GM12801 (cell line): ENCODE results near the gene IFT22.

Experiments used
- TF ChIP-seq, protein P1 (sequence below): IDR thresholded peaks from one replicate; pipeline ENCODE4 v1.5.1; 2011; ENCODE audit warnings: control low read depth; ENCODE audit not compliant: insufficient read length; ENCODE audit errors: extremely low read depth

Gene IFT22

DNA sequence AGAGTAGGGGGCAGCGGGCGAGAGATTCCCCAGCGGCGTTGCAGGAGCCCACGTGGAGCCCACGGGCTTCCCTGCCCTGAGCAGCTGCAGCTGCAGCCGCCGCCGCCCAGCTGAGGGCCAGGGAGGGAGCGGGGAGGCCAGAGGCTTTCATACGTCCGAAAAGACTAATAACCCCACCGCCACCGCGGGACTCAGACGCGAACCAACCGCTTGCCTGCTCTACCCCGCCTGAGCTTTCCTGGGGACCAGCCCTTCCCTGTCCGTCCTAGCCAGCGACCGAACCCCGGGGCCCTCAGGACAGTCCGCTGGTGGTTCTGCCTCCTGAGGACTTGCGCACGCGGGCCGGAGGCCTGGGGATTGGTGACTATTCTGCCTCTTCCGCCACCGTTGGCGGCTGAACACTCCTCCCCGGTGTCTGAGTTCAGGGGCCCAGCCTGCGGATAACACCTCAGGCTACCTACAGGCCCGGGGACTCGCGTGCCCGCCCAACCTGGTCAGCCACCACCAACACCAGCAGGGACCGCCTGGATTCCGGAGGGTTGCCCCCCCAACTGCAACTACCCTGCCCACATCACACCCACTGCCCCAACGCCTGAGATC lies 18.4 kb downstream of the IFT22 start:
- TF ChIP-seq, protein P1, sequence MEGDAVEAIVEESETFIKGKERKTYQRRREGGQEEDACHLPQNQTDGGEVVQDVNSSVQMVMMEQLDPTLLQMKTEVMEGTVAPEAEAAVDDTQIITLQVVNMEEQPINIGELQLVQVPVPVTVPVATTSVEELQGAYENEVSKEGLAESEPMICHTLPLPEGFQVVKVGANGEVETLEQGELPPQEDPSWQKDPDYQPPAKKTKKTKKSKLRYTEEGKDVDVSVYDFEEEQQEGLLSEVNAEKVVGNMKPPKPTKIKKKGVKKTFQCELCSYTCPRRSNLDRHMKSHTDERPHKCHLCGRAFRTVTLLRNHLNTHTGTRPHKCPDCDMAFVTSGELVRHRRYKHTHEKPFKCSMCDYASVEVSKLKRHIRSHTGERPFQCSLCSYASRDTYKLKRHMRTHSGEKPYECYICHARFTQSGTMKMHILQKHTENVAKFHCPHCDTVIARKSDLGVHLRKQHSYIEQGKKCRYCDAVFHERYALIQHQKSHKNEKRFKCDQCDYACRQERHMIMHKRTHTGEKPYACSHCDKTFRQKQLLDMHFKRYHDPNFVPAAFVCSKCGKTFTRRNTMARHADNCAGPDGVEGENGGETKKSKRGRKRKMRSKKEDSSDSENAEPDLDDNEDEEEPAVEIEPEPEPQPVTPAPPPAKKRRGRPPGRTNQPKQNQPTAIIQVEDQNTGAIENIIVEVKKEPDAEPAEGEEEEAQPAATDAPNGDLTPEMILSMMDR = no peak

DNA sequence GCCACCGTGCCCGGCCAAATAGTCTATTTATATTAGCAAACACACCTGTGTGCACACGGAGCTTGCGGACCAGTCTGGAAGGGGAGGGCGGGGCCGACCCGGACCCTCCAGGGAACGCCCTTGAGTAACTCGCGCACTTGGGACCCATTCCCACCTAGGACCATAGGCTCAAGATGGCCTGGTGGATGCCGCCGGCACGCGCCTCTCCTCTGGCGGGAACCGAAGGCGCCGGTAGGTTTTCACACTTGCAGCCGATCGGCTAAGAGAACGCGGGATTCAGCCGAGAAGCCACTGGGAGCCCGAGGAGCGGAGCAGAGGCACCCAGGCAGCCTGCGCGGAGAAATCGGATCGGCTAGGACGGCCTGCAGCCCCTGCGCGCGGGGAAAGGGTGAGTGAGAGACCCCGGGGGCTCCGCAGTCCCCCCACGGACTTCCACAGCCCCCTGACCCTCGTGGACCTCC lies 18.9 kb downstream of the IFT22 start:
- TF ChIP-seq, protein P1 = no peak

DNA sequence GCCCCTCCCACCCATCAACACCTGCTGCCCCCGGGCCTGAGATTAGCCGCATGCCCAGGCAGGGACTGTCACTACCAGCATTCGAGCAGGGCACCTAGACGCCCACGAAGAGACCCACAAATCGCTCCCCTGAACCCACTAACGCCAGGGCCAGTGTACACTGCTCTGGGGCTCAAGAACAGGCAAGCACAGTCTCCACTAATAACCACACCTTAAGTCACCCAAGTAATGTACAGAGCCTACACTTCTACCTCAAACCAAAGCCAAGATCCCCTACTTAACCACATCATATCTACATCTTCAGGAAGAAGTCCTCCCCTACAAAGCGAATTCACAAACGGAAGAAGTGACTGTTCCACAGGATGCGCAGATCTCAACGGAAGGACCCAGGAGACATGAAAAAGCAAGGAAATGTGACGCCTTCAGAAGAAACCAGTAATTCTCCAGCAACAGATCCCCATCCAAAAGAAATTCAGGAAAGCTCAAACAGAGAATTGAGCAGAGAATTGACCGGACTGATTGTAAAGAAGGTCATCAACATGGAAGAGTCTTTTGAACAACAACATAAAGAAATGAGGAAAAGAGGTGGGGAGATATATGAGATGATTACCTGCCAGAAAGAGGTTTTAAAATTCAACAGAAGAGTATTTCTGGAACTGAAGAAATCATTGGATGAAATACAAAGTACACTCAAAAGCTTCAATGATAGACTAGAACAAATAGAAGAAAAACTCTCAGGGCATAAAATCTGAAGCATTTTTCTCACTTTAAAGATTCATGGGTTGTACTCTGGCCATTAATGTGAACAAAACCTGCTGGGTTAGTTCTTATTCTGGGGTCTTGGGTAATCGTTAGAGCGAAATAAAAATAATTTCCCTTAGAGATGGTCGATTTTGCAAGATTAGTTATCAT lies 20.9 kb downstream of the IFT22 start:
- TF ChIP-seq, protein P1 = no peak

DNA sequence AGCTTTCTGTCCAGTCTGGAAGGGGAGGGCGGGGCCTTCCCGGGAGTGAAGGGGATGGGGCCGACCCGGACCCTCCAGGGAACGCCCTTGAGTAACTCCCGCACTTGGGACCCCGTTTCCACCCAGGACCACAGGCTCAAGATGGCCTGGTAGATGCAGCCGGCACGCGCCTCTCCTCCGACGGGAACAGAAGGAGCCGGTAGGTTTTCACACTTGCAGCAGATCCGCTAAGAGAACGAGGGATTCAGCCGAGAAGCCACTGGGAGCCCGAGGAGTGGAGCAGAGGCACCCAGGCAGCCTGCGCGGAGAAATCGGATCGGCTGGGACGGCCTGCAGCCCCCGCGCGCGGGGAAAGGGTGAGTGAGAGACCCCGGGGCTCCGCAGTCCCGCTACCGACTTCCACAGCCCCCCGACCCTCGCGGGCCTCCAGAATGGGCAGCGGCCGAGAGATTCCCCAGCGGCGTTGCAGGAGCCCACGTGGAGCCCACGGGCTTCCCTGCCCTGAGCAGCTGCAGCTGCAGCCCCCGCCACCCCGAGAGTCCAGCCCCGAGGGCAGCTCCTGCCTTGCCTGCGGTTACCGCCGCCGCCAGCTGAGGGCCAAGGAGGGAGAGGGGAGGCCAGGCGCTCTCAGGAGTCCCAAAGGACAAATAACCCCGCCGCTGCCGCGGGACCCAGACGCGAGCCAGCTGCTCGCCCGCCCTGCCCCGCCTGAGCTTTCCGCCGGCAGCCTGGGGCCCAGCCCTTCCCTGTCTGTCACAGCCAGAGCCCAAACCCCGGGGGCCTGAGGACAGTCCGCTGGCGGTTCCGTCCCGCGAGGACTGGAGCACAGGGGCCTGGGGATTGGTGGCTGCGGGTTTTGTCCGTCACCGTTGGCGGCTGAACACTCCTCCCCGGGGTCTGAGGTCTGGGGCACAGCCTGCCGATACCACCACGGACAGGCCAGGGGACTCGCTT lies 21.8 kb downstream of the IFT22 start:
- TF ChIP-seq, protein P1 = no peak

DNA sequence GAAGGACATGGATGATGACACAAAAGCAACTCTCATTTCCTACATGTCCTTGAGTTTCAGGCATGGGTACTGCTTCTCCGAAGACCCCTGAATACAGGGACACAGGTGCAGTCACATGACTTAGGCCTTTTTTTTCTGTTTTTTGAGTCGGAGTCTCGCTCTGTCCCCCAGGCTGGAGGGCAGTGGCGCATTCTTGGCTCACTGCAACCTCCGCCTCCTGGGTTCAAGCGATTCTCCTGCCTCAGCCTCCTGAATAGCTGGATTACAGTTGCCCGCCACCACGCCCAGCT lies 26.8 kb downstream of the IFT22 start:
- TF ChIP-seq, protein P1 = no peak

DNA sequence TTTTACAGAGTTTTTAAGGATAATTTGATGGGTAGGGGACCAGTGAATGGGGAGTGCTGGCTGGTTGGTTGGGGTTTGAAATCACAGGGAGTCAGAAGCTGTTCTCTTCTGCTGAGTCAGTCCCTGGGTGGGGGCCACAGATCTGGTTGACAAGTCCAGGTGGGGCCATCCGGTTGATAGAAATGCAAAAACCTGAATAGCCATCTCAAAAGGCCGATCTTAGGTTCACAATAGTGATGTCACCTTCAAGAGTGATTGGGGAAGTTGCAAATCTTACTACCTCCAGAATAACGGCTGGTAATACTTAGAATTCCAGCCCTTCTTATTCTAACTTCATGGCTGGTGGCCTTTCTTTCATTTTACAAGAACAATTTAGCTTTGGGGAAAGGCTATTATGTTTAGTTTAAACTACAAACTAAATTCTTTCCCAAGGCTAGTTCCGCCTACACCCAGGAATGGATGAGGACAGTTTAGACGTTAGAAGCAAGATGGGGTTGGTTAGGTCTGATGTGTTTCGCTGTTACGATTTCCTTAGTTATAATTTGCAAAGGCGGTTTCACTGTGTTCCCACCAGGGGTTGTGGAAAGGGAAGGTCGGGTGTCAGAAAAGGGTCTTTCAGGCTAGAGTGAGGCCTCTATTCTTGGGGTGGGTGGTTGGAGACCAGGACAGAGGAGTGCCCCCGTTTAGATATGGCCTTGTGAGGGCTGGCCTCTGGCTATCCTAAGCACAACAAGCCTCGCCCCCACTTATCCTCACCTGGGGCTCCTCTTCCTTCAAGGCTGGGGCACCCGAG lies 27.4 kb downstream of the IFT22 start:
- TF ChIP-seq, protein P1 = no peak

DNA sequence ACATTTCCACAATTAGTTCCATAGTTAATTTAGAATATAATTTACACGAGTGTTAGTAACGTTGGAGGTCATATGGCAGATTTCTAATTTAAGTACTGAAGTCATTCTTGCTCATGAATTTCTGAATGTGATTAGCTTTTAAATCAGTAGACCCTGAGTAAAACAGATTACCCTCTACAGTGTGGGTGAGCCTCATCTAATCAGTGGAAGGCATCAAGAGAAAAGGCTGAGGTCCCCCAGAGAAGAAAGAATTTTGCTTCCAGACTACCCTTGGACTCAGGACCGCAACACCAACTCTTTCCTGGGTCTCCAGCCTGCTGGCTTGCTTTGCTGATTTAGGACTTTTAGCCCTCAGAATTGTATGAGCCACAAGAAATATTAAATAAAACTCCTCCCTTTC lies 33.2 kb downstream of the IFT22 start:
- TF ChIP-seq, protein P1 = no peak
